OCI-LY3 (cell line): Measurements from ENCODE around the gene ZC3H18.

ENCODE experiments used
- H2AFZ ChIP-seq: fragments of 200-600, 300-600 bp; shearing (Covaris generic); 2 replicates; pipeline ENCODE4 v1.6.0; 2014; ENCODE audit warnings: antibody characterized with exemption, low read depth, low read length
- H3K27ac ChIP-seq: fragments of 200-600, 300-600 bp; sonication (generic); 2 replicates; pipeline ENCODE4 v1.5.1; 2014; ENCODE audit warnings: mild to moderate bottlenecking, low read length, moderate library complexity, mixed read lengths
- H3K27me3 ChIP-seq: fragments of 200-600, 300-600 bp; sonication (generic); 2 replicates; pipeline ENCODE4 v1.6.1; 2014; ENCODE audit warnings: low read depth, low read length, mixed read lengths
- H3K36me3 ChIP-seq: fragments of 200-600, 300-600 bp; sonication (generic); replicated peaks from 2 replicates; pipeline ENCODE3; 2014; ENCODE audit warnings: low read depth, low read length, mixed read lengths
- H3K4me1 ChIP-seq: fragments of 300-600, 200-600 bp; sonication (generic); 2 replicates; pipeline ENCODE4 v1.6.1; 2014; ENCODE audit warnings: low read length, mixed read lengths
- H3K4me2 ChIP-seq: fragments of 200-600, 300-600 bp; sonication (generic); 2 replicates; pipeline ENCODE4 v1.6.1; 2014; ENCODE audit warnings: low read length, mixed read lengths
- H3K4me3 ChIP-seq: fragments of 300-600, 200-600 bp; sonication (generic); 2 replicates; pipeline ENCODE4 v1.5.1; 2014; ENCODE audit warnings: antibody characterized with exemption, mild to moderate bottlenecking, low read length, moderate library complexity
- H3K79me2 ChIP-seq: fragments of 300-600, 200-600 bp; shearing (Covaris generic); 2 replicates; pipeline ENCODE4 v1.6.1; 2014; ENCODE audit warnings: mild to moderate bottlenecking, low read length, mixed read lengths
- H3K9ac ChIP-seq: fragments of 300-600, 200-600 bp; shearing (Covaris generic); 2 replicates; pipeline ENCODE4 v1.6.0; 2014; ENCODE audit warnings: mild to moderate bottlenecking, low read length, moderate library complexity
- H3K9me3 ChIP-seq: fragments of 200-600, 300-600 bp; shearing (Covaris generic); 2 replicates; pipeline ENCODE4 v1.6.1; 2014; ENCODE audit warnings: low read length, mixed read lengths; ENCODE audit not compliant: insufficient read depth
- H4K20me1 ChIP-seq: fragments of 200-600, 300-600 bp; sonication (generic); 2 replicates; pipeline ENCODE4 v1.6.1; 2016; ENCODE audit warnings: low read length, mixed read lengths; ENCODE audit not compliant: insufficient read depth
- CTCF ChIP-seq: fragments of 200-600, 300-600 bp; sonication (generic); IDR thresholded peaks from 2 replicates; pipeline ENCODE4 v1.5.1; 2014; ENCODE audit warnings: antibody characterized with exemption, low read length, low read depth
- EZH2phosphoT487 ChIP-seq: fragments of 200-600 bp; shearing (Covaris generic); IDR thresholded peaks from 2 replicates; pipeline ENCODE4 v1.6.1; 2018; ENCODE audit warnings: antibody characterized with exemption, mixed run types, low read depth

Gene ZC3H18

DNA sequence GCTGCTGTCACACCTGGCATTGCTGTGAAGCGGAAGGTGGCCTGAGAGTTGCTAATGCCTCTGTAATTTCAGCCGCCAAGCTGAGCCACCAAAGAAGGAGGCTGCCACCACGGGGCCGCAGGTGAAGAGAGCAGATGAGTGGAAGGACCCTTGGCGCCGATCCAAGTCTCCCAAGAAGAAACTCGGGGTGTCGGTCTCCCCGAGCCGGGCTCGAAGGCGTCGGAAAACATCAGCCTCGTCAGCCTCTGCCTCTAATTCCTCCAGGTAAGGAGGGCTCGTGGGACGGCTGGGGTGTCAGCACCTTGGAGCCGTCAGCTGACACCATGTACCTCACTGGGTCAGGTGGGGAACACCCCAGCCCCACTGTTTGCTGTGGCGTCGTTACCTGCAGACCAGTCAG lies 51.9 kb downstream of the ZC3H18 start:
- Histone ChIP-seq H3K4me1 (no peaks in the 10 kb centered on the region), H3K9me3 (no peaks in the 10 kb centered on the region), H4K20me1 (peaks cover 5% of the 10 kb centered on the region), H3K36me3 (peaks cover 24% of the 10 kb centered on the region), H2AFZ (no peak overlapping the region), H3K4me2 (no peak overlapping the region), H3K9ac (no peak overlapping the region), H3K79me2 (peaks cover 5% of the 10 kb centered on the region; the same call in 1 of the 2 replicates), H3K27ac (no peak overlapping the region), H3K27me3 (no peaks in the 10 kb centered on the region), H3K4me3 (no peak overlapping the region)
- TF ChIP-seq CTCF = no peak
- no peak for TF ChIP-seq EZH2phosphoT487

GRCh38 chr16:88622866-88623265 lies 52.7 kb downstream of the ZC3H18 start:
- H3K4me3 ChIP-seq = no peak overlapping the region
- H3K9me3 ChIP-seq = no peaks in the 10 kb centered on the region
- no peak overlapping the region for H2AFZ ChIP-seq
- TF ChIP-seq CTCF = no peak
- no peak for TF ChIP-seq EZH2phosphoT487
- H3K4me1 ChIP-seq = no peaks in the 10 kb centered on the region
- H3K79me2 ChIP-seq = peaks cover 5% of the 10 kb centered on the region; the same call in 1 of the 2 replicates
- peaks cover 4% of the 10 kb centered on the region for H4K20me1 ChIP-seq
- H3K27ac ChIP-seq = no peak overlapping the region
- H3K9ac ChIP-seq = no peak overlapping the region
- no peak overlapping the region for H3K4me2 ChIP-seq
- peaks cover 23% of the 10 kb centered on the region for H3K36me3 ChIP-seq
- H3K27me3 ChIP-seq = no peaks in the 10 kb centered on the region

DNA sequence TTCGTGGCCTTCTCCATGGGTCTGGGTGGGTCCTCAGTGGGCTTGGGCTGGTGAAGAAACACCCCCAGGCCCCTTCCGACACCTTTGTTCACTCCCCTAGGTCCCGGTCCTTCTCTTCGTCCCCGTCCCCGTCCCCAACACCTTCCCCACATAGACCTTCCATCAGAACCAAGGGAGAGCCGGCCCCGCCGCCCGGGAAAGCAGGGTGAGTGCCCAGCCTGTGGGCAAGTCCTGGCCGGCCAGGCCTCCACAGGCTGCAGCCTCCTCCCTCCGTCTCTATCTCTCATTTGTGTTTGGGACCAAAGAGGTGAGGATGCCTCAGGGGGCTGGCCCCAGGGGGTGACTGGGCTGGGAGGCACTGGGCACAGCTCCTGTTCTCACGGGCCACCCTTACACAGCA lies 53.7 kb downstream of the ZC3H18 start:
- Histone ChIP-seq H3K4me3 (no peak overlapping the region), H3K9me3 (no peaks in the 10 kb centered on the region), H2AFZ (no peak overlapping the region), H3K27me3 (no peaks in the 10 kb centered on the region), H3K79me2 (peaks cover 3% of the 10 kb centered on the region; the same call in 1 of the 2 replicates), H4K20me1 (no peaks in the 10 kb centered on the region; the same call in 1 of the 2 replicates), H3K27ac (no peak overlapping the region), H3K9ac (no peak overlapping the region), H3K4me2 (no peak overlapping the region), H3K4me1 (no peaks in the 10 kb centered on the region), H3K36me3 (peaks cover 25% of the 10 kb centered on the region)
- TF ChIP-seq EZH2phosphoT487 (no peak), CTCF (no peak)

DNA sequence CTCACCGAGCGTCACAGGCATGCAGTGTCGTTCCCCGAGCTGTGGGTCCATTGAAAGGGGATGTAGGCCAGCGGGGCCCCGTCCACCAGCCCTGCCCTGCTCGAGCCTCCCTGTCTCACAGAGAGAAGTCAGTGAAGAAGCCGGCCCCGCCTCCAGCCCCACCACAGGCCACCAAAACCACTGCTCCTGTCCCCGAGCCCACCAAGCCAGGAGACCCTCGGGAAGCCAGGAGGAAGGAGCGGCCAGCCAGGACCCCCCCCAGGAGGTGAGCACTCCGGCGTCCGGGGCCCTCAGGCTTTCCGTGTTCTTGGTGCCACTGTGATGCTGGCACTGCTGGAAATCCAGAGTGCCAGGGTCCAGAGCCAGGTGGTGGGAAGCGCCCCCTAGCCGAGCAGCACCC lies 54.3 kb downstream of the ZC3H18 start:
- Histone ChIP-seq H3K79me2 (no peaks in the 10 kb centered on the region; the same call in 1 of the 2 replicates), H3K4me1 (no peaks in the 10 kb centered on the region), H3K36me3 (peaks cover 25% of the 10 kb centered on the region), H3K9me3 (no peaks in the 10 kb centered on the region), H4K20me1 (no peaks in the 10 kb centered on the region; the same call in 1 of the 2 replicates), H2AFZ (no peak overlapping the region), H3K9ac (no peak overlapping the region), H3K4me3 (no peak overlapping the region), H3K27me3 (no peaks in the 10 kb centered on the region), H3K4me2 (no peak overlapping the region), H3K27ac (no peak overlapping the region)
- TF ChIP-seq EZH2phosphoT487 (no peak), CTCF (no peak)
